ENCODE results near the gene SPAG17. TPM values are rescaled to one million over a fixed set of nuclear protein-coding genes. Genes with fewer than 3 reads are reported as not detected.
A peak's percentile ranks its signal among the peaks of the same experiment; 100 is the strongest.

SPAG17 gene
- total RNA-seq, 6 experiments from 2014 or later: not detected

GRCh38 chr1:118147522-118147921 is 37.5 kb downstream of the SPAG17 start:
- Mint-ChIP-seq H3K27ac (peak overlapping the region; percentile 49; the same call in 1 of the 2 replicates), H3K4me1 (ENCODE audit: low read depth) (peaks cover 43% of the 10 kb centered on the region), H3K27me3 (ENCODE audit: insufficient read depth) (peaks cover 1% of the 10 kb centered on the region; the same call in 1 of the 2 replicates), H3K36me3 (ENCODE audit: low read depth) (no peaks in the 10 kb centered on the region), H3K4me3 (peak overlapping the region; percentile 45; the same call in 1 of the 2 replicates), H3K9me3 (peaks cover 4% of the 10 kb centered on the region; the same call in 1 of the 2 replicates)
- DNase-seq: peak; percentile 72
- no peak for TF ChIP-seq CTCF (IDR thresholded peaks at IDR 0.05)

GRCh38 chr1:118145721-118146120 is 39.3 kb downstream of the SPAG17 start:
- H3K27ac Mint-ChIP-seq: no peak overlapping the region
- no peak for DNase-seq
- H3K36me3 Mint-ChIP-seq (ENCODE audit: low read depth): no peaks in the 10 kb centered on the region
- H3K27me3 Mint-ChIP-seq (ENCODE audit: insufficient read depth): peaks cover 1% of the 10 kb centered on the region; the same call in 1 of the 2 replicates
- TF ChIP-seq CTCF (IDR thresholded peaks at IDR 0.05): no peak
- H3K4me3 Mint-ChIP-seq: no peak overlapping the region
- peaks cover 4% of the 10 kb centered on the region; the same call in 1 of the 2 replicates for H3K9me3 Mint-ChIP-seq
- H3K4me1 Mint-ChIP-seq (ENCODE audit: low read depth): peaks cover 49% of the 10 kb centered on the region

GRCh38 chr1:118144684-118145083 is 40.3 kb downstream of the SPAG17 start:
- TF ChIP-seq CTCF (IDR thresholded peaks at IDR 0.05): no peak
- H3K27ac Mint-ChIP-seq: no peak overlapping the region
- DNase-seq: no peak
- H3K36me3 Mint-ChIP-seq (ENCODE audit: low read depth): no peaks in the 10 kb centered on the region
- peaks cover 50% of the 10 kb centered on the region for H3K4me1 Mint-ChIP-seq (ENCODE audit: low read depth)
- H3K9me3 Mint-ChIP-seq: peaks cover 4% of the 10 kb centered on the region; the same call in 1 of the 2 replicates
- H3K4me3 Mint-ChIP-seq: peak overlapping the region; percentile 28; the same call in 1 of the 2 replicates
- H3K27me3 Mint-ChIP-seq (ENCODE audit: insufficient read depth): peaks cover 1% of the 10 kb centered on the region; the same call in 1 of the 2 replicates

- Mint-ChIP-seq H3K4me1 (ENCODE audit: low read depth) (peaks cover 50% of the 10 kb centered on the region), H3K36me3 (ENCODE audit: low read depth) (no peaks in the 10 kb centered on the region), H3K27ac (no peak overlapping the region), H3K9me3 (peaks cover 4% of the 10 kb centered on the region; the same call in 1 of the 2 replicates), H3K27me3 (ENCODE audit: insufficient read depth) (peaks cover 1% of the 10 kb centered on the region; the same call in 1 of the 2 replicates), H3K4me3 (no peak overlapping the region)
- TF ChIP-seq CTCF (IDR thresholded peaks at IDR 0.05): no peak
- DNase-seq: no peak
Measured at GRCh38 chr1:118143831-118144230, 41.2 kb downstream of the SPAG17 start.

GRCh38 chr1:118143121-118143520 is 41.9 kb downstream of the SPAG17 start:
- peaks cover 46% of the 10 kb centered on the region for H3K4me1 Mint-ChIP-seq (ENCODE audit: low read depth)
- no peak for TF ChIP-seq CTCF (IDR thresholded peaks at IDR 0.05)
- DNase-seq: no peak
- peaks cover 1% of the 10 kb centered on the region; the same call in 1 of the 2 replicates for H3K27me3 Mint-ChIP-seq (ENCODE audit: insufficient read depth)
- H3K4me3 Mint-ChIP-seq: no peak overlapping the region
- no peaks in the 10 kb centered on the region for H3K36me3 Mint-ChIP-seq (ENCODE audit: low read depth)
- peaks cover under 1% of the 10 kb centered on the region; the same call in 1 of the 2 replicates for H3K9me3 Mint-ChIP-seq
- no peak overlapping the region for H3K27ac Mint-ChIP-seq
